ENCODE results near the gene TMIGD3. TPM values are rescaled to one million over a fixed set of nuclear protein-coding genes. Genes with fewer than 3 reads are reported as not detected.

TMIGD3 gene
- total RNA-seq, 2 experiments from 2014 or later: not detected

- intact Hi-C loops (cut with DNase I, micrococcal nuclease): loop anchor here (2.0 to 10.0 kb wide), 4 partner anchors 23 to 293 kb away; partner anchors contain the start of genes ATP5PB (in 1 of the 2) and WDR77 (in 1 of the 2)
- H3K27ac Mint-ChIP-seq: no peak overlapping the region
- no peaks in the 10 kb centered on the region for H3K27me3 Mint-ChIP-seq
- POLR2A ChIA-PET: interaction anchor here (0.6 to 7.7 kb wide), 11 partner anchors 9 to 465 kb away, joined by 3 to 81 read pairs (median 4); partner anchors contain the start of genes ADORA3 and TMIGD3
- CTCF ChIA-PET: interaction anchor here (0.5 to 2.3 kb wide), 5 partner anchors 10 to 352 kb away, joined by 3 to 7 read pairs (median 3); no protein-coding TSS in a partner anchor
- Histone ChIP-seq H3K4me3 (ENCODE audit: low read length) (peak overlapping the region; percentile 38), H3K36me3 (ENCODE audit: insufficient read depth, low read length) (peaks cover 9% of the 10 kb centered on the region), H3K27me3 (ENCODE audit: control insufficient read depth in 1 of 2, insufficient read depth in 2 of 2, low read length in 2 of 2) (no peaks in the 10 kb centered on the region), H3K27ac (ENCODE audit: low read depth in 1 of 2, low read length in 2 of 2) (peak overlapping the region; percentile 75 to 84), H3K4me1 (ENCODE audit: insufficient read depth, low read length) (peaks cover 62% of the 10 kb centered on the region), H3K9me3 (ENCODE audit: control insufficient read depth in 1 of 2, insufficient read depth in 1 of 2, low read length in 2 of 2) (no peaks in the 10 kb centered on the region)
- no peak for ATAC-seq (ENCODE audit: poor library complexity)
- DNase-seq: no peak
- H3K4me3 Mint-ChIP-seq: no peak overlapping the region
- TF ChIP-seq, protein P1, sequence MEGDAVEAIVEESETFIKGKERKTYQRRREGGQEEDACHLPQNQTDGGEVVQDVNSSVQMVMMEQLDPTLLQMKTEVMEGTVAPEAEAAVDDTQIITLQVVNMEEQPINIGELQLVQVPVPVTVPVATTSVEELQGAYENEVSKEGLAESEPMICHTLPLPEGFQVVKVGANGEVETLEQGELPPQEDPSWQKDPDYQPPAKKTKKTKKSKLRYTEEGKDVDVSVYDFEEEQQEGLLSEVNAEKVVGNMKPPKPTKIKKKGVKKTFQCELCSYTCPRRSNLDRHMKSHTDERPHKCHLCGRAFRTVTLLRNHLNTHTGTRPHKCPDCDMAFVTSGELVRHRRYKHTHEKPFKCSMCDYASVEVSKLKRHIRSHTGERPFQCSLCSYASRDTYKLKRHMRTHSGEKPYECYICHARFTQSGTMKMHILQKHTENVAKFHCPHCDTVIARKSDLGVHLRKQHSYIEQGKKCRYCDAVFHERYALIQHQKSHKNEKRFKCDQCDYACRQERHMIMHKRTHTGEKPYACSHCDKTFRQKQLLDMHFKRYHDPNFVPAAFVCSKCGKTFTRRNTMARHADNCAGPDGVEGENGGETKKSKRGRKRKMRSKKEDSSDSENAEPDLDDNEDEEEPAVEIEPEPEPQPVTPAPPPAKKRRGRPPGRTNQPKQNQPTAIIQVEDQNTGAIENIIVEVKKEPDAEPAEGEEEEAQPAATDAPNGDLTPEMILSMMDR (IDR thresholded peaks at IDR 0.05): no peak
- H3K4me1 Mint-ChIP-seq (ENCODE audit: low read depth): peaks cover 29% of the 10 kb centered on the region
- H3K9me3 Mint-ChIP-seq: no peaks in the 10 kb centered on the region
- H3K36me3 Mint-ChIP-seq (ENCODE audit: low read depth): peaks cover 20% of the 10 kb centered on the region
These were observed 31.9 kb downstream of the TMIGD3 start for GRCh38 chr1:111471538-111471937.

- ChIA-PET CTCF (interaction anchor here (0.7 to 2.3 kb wide), 5 partner anchors 11 to 71 kb away, joined by 3 to 7 read pairs (median 3); no protein-coding TSS in a partner anchor), POLR2A (interaction anchor here (0.6 to 7.7 kb wide), 12 partner anchors 10 to 464 kb away, joined by 3 to 81 read pairs (median 4); partner anchors contain the start of genes ADORA3 and TMIGD3)
- DNase-seq: peak; percentile 40 to 94 (median 62)
- peaks cover 9% of the 10 kb centered on the region for H3K36me3 ChIP-seq (ENCODE audit: insufficient read depth, low read length)
- H3K27me3 Mint-ChIP-seq: no peaks in the 10 kb centered on the region
- H3K4me3 ChIP-seq (ENCODE audit: low read length): peak overlapping the region; percentile 38
- H3K27ac ChIP-seq (ENCODE audit: low read depth in 1 of 2, low read length in 2 of 2): peak overlapping the region; percentile 75 to 84
- peak; percentile 92 for ATAC-seq (ENCODE audit: poor library complexity)
- no peaks in the 10 kb centered on the region for H3K9me3 ChIP-seq (ENCODE audit: control insufficient read depth in 1 of 2, insufficient read depth in 1 of 2, low read length in 2 of 2)
- no peak overlapping the region for H3K4me3 Mint-ChIP-seq
- H3K4me1 ChIP-seq (ENCODE audit: insufficient read depth, low read length): peaks cover 57% of the 10 kb centered on the region
- TF ChIP-seq, protein P1 (IDR thresholded peaks at IDR 0.05): no peak
- no peaks in the 10 kb centered on the region for H3K9me3 Mint-ChIP-seq
- H3K36me3 Mint-ChIP-seq (ENCODE audit: low read depth): peaks cover 18% of the 10 kb centered on the region
- no peak overlapping the region for H3K27ac Mint-ChIP-seq
- intact Hi-C loops (cut with DNase I, micrococcal nuclease): loop anchor here (2.0 to 10.0 kb wide), 4 partner anchors 22 to 294 kb away; partner anchors contain the start of genes ATP5PB (in 1 of the 2) and WDR77 (in 1 of the 2)
- no peaks in the 10 kb centered on the region for H3K27me3 ChIP-seq (ENCODE audit: control insufficient read depth in 1 of 2, insufficient read depth in 2 of 2, low read length in 2 of 2)
- peaks cover 24% of the 10 kb centered on the region for H3K4me1 Mint-ChIP-seq (ENCODE audit: low read depth)
These were observed 32.4 kb downstream of the TMIGD3 start for GRCh38 chr1:111471012-111471411.

- intact Hi-C loops (cut with DNase I, micrococcal nuclease): loop anchor here (2.0 to 10.0 kb wide), 4 partner anchors 22 to 294 kb away; partner anchors contain the start of genes ATP5PB (in 1 of the 2) and WDR77 (in 1 of the 2)
These were observed 32.8 kb downstream of the TMIGD3 start for GRCh38 chr1:111470596-111470995.

More at GRCh38 chr1:111470596-111470995, 32.8 kb downstream of the TMIGD3 start:
- ChIA-PET CTCF (interaction anchor here (1.2 to 2.3 kb wide), 3 partner anchors 38 to 71 kb away, joined by 3 to 7 read pairs (median 3); no protein-coding TSS in a partner anchor), POLR2A (interaction anchor here (0.7 to 7.7 kb wide), 8 partner anchors 10 to 255 kb away, joined by 3 to 81 read pairs (median 4); no protein-coding TSS in a partner anchor)
- H3K27ac ChIP-seq (ENCODE audit: low read depth in 1 of 2, low read length in 2 of 2): peak overlapping the region; percentile 75 to 84
- no peaks in the 10 kb centered on the region for H3K27me3 Mint-ChIP-seq
- no peak overlapping the region for H3K4me3 Mint-ChIP-seq
- no peak overlapping the region for H3K27ac Mint-ChIP-seq
- peaks cover 9% of the 10 kb centered on the region for H3K36me3 ChIP-seq (ENCODE audit: insufficient read depth, low read length)
- H3K4me1 ChIP-seq (ENCODE audit: insufficient read depth, low read length): peaks cover 53% of the 10 kb centered on the region
- peak in 1 of 14 experiments; percentile 36 for DNase-seq
- H3K9me3 ChIP-seq (ENCODE audit: control insufficient read depth in 1 of 2, insufficient read depth in 1 of 2, low read length in 2 of 2): no peaks in the 10 kb centered on the region
- H3K36me3 Mint-ChIP-seq (ENCODE audit: low read depth): peaks cover 17% of the 10 kb centered on the region
- H3K4me3 ChIP-seq (ENCODE audit: low read length): peak overlapping the region; percentile 38
- TF ChIP-seq, protein P1 (IDR thresholded peaks at IDR 0.05): no peak
- no peaks in the 10 kb centered on the region for H3K9me3 Mint-ChIP-seq
- peaks cover 20% of the 10 kb centered on the region for H3K4me1 Mint-ChIP-seq (ENCODE audit: low read depth)
- H3K27me3 ChIP-seq (ENCODE audit: control insufficient read depth in 1 of 2, insufficient read depth in 2 of 2, low read length in 2 of 2): no peaks in the 10 kb centered on the region
- peak; percentile 15 for ATAC-seq (ENCODE audit: poor library complexity)

Data from CD4-positive, alpha-beta T cell (primary cell).